Heart right ventricle (tissue), 16 donors: Measurements from ENCODE around the gene BTAF1. TPM values are rescaled to one million over a fixed set of nuclear protein-coding genes. Genes with fewer than 3 reads are reported as not detected.

Experiments
- ATAC-seq, 8 donors: fragments of 200-7000 bp; cut with Tn5 transposase; one replicate each; pipeline ENCODE4 v1.9.1; 2020; ENCODE audit warnings: mild to moderate bottlenecking in 8 of 8, moderate library complexity in 8 of 8, moderate number of reproducible peaks in 1 of 8
- DNase-seq, 2 donors: peaks; one replicate each; pipeline ENCODE4 v3.0.0-alpha.2; 2020
- H3K27ac ChIP-seq, 10 donors: fragments of 200-600 bp; sonication (generic) in 2 of 10; one replicate each; pipeline versions ENCODE4 v1.5.0 to v1.8.0; 2020 to 2022; ENCODE audit warnings: mild to moderate bottlenecking in 3 of 10
- H3K27me3 ChIP-seq, 7 donors: fragments of 200-600 bp; one replicate each; pipeline ENCODE4 v1.8.0; 2021 to 2022; ENCODE audit warnings: mild to moderate bottlenecking in 2 of 7
- H3K36me3 ChIP-seq, 9 donors: fragments of 200-600 bp; sonication (generic) in 1 of 9; one replicate each; pipeline versions ENCODE4 v1.5.0 to v1.8.0; 2020 to 2022; ENCODE audit warnings: mild to moderate bottlenecking in 2 of 9
- H3K4me1 ChIP-seq, 9 donors: fragments of 200-600 bp; sonication (generic) in 1 of 9; one replicate each; pipeline versions ENCODE4 v1.5.0 to v1.8.0; 2020 to 2022; ENCODE audit warnings: mild to moderate bottlenecking in 4 of 9
- H3K4me3 ChIP-seq, 10 donors: fragments of 200-600 bp; sonication (generic) in 2 of 10; one replicate each; pipeline versions ENCODE4 v1.5.0 to v1.8.0; 2020 to 2022; ENCODE audit warnings: mild to moderate bottlenecking in 7 of 10, moderate library complexity in 2 of 10
- H3K9me3 ChIP-seq, 11 donors: fragments of 200-600 bp in 10 of 11; sonication (generic) in 2 of 11; one replicate each; pipeline versions ENCODE4 v1.5.0 to v1.8.0; 2013 to 2022; ENCODE audit warnings: mild to moderate bottlenecking in 2 of 11, control low read depth in 1 of 11, moderate library complexity in 1 of 11
- WGBS, 2 donors: extraction: QIAGEN DNeasy Blood & Tissue Kit; methylation state at CpG; one replicate each; pipeline ENCODE4 v1.1.7; 2013; ENCODE audit warnings: inconsistent platforms in 1 of 2; 5-methylcytosine and 5-hydroxymethylcytosine counted together
- intact Hi-C, 10 donors: fragments of 100-400 bp; cut with DNase I; formaldehyde crosslinking; loops; one replicate each; pipeline versions ENCODE4 v1.11.1 to v1.14.2; 2022
- polyA plus RNA-seq, 2 donors: library from polyadenylated mRNA; stranded (reverse); fragments of 200-250 nt; gene quantifications; one replicate each; pipeline ENCODE4 v1.2.3, GENCODE V29; 2013
- total RNA-seq, 10 donors: library from RNA; stranded (reverse); fragmentation: NEBNext Ultra II Directional in 3 of 10; extraction: Animal tissue kit (Norgen Biotek cat#: 25700) in 3 of 10; gene quantifications; one replicate each; pipeline versions ENCODE4 v1.2.1 to v1.2.4, GENCODE V29; 2021 to 2023
- TF ChIP-seq, protein P1 (sequence below), 9 donors: fragments of 200-600 bp; sonication (generic) in 2 of 9; IDR thresholded peaks; one replicate each; pipeline versions ENCODE4 v1.5.0 to v1.8.0; 2021 to 2022; ENCODE audit warnings: antibody characterized with exemption in 9 of 9, mild to moderate bottlenecking in 5 of 9, moderate library complexity in 1 of 9
- donor health status: Arrhythmogenic right ventricular cardiomyopathy.
- donor health status: ischemic (EF 13 %, LVEDD 7.1; RV severe dilation, severe dysfunction).
- donor health status: healthy with polysubstance abuse.
- donor health status: DM: no; HTN: yes; CAD: no.
- donor health status: DM: no; HTN: no; CAD: no.
- donor health status: ischemic (EF 25% LVEDD 6.9; RV normal size, moderate dysfunction).
- donor health status: ischemic (EF 25% LVEDD 5.7; RV mildly dilated, moderate dysfunction).
- donor health status: healthy.
- donor health status: DM: yes; HTN: yes; CAD: no.
- donor health status: Ischemic cardiomyopathy.
- donor health status: ischemic (EF 35%, LVEDD 5.7; RV mildly dilated, moderate dysfunction).
- donor health status: nonischemic (EF 11% LVEDD 7.7; RV severe dilation, severe dysfunction).
- donor health status: DM: yes; HTN: yes; CAD: no.
- donor health status: PGD.
- donor health status: ischemic (EF 29% LVEDD 5.4; RV normal size, mild dysfunction).
- donor health status: nonischemic (EF 23%, LVEDD 6.1; RV moderate dilation, normal function).

The BTAF1 gene
- total and polyA plus RNA-seq, 12 donors = 4.3 to 14.7 (median 12.2) TPM

DNA sequence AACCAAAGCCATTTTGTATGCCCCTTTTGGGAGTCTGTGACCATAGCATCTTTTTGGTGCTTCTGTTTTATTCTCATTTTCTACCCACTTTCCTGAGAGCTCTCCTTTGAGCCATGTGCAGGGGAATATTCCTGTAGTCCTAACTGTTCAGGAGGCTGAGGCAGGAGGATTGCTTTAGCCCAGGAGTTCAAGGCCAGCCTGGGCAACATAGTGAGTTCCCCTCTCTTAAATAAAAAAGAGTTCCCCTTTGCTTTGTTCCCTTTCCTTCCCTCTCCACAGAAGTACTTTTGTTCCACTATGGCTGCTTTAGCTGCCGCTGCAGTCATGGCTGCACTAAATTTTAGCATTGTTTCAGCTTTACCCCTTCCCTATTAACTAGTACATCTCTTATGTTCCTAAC, 85.9 kb downstream of the BTAF1 start:
- peaks cover 0 to 91% (median 23%) of the 10 kb centered on the region in 9 donors for H3K36me3 ChIP-seq
- WGBS, 2 donors = 100% methylated on average over 1 of the region's 1 CpG

DNA sequence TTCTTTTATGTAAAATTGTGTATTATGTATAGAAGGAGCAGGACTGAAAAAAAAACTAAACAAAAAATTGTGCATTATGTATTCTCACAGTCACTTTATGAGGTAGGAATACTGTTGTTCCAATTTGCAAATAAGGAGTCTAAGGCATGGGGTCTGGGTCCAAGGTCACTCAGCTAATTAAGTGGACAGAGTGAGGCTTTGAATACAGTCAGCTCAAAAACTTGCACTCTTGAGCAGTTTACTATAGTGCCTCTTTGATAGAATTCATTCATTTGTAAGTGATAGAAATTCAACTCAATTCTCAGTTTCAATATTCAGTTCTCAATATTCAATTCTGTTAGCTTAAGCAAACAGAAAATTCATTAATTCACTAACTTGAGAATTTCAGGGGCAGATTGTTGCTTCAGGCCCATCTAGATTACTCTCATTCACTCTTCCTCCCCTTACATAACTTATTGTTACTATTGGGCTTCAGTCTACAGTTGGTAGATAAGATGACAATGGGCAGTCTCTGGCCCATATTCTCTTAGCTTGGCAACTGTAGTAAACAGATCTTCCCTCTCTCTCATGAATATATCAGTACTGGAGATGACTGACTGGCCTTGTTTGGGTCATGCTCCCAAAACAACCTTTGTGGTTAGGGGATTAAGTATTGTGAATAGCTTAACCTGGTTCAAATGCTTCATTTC, 86.6 kb downstream of the BTAF1 start:
- Histone ChIP-seq H3K9me3 (no peaks in the 10 kb centered on the region), H3K4me1 (no peaks in the 10 kb centered on the region), H3K4me3 (no peak overlapping the region), H3K27ac (no peak overlapping the region), H3K36me3 (peaks cover 0 to 93% (median 24%) of the 10 kb centered on the region in 9 donors), H3K27me3 (no peaks in the 10 kb centered on the region)
- DNase-seq (no peak), ATAC-seq (no peak)
- TF ChIP-seq, protein P1, sequence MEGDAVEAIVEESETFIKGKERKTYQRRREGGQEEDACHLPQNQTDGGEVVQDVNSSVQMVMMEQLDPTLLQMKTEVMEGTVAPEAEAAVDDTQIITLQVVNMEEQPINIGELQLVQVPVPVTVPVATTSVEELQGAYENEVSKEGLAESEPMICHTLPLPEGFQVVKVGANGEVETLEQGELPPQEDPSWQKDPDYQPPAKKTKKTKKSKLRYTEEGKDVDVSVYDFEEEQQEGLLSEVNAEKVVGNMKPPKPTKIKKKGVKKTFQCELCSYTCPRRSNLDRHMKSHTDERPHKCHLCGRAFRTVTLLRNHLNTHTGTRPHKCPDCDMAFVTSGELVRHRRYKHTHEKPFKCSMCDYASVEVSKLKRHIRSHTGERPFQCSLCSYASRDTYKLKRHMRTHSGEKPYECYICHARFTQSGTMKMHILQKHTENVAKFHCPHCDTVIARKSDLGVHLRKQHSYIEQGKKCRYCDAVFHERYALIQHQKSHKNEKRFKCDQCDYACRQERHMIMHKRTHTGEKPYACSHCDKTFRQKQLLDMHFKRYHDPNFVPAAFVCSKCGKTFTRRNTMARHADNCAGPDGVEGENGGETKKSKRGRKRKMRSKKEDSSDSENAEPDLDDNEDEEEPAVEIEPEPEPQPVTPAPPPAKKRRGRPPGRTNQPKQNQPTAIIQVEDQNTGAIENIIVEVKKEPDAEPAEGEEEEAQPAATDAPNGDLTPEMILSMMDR (IDR thresholded peaks at IDR 0.05) = no peak
- intact Hi-C loops = no loop called here

More for the DNA sequence above, 85.9 kb downstream of the BTAF1 start:
- DNase-seq (no peak), ATAC-seq (no peak)
- Histone ChIP-seq H3K27ac (no peak overlapping the region), H3K27me3 (no peaks in the 10 kb centered on the region), H3K4me3 (no peak overlapping the region), H3K4me1 (no peaks in the 10 kb centered on the region), H3K9me3 (peaks cover 0 to 6% (median 0%) of the 10 kb centered on the region in 11 donors)
- TF ChIP-seq, protein P1 (IDR thresholded peaks at IDR 0.05) = no peak
- intact Hi-C loops = no loop called here

DNA sequence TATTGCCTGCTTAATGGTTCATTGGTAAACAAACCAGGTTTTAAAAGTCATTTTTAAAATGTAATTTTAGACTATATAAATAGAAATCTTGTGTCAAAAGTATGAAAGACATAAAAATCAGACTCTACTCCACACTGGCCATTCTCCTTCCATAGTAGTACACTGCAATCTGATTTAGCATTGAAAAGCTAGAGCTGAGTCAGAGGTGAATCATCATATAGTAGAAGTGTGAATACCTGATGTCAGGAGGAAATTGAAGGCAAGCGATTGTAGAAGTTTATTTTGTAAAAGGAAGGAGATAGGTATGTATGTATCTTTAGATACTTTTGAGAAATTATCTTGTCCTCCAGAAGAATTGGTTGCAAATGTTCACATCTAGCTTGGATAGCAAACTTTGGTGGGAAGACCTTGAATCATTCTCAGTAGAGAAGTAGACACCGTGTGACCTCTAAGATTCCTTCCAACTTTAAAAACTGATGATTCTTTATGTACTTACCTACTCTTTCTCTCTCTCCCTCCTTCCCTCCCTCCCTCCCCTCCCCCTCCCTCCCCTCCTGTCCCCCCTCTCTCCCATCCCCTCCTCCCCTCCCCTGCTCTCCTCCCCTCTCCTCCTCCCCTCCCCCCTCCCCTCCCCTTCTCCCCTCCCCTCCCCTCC, 88.1 kb downstream of the BTAF1 start:
- H3K4me1 ChIP-seq = no peaks in the 10 kb centered on the region
- 95 to 100% methylated on average over 2 of the region's 2 CpGs for WGBS, 2 donors
- intact Hi-C loops = no loop called here
- TF ChIP-seq, protein P1 (IDR thresholded peaks at IDR 0.05) = no peak
- peaks cover 0 to 95% (median 31%) of the 10 kb centered on the region in 9 donors for H3K36me3 ChIP-seq
- H3K27ac ChIP-seq = no peak overlapping the region
- no peak overlapping the region for H3K4me3 ChIP-seq
- ATAC-seq (no peak), DNase-seq (no peak)
- H3K9me3 ChIP-seq = no peaks in the 10 kb centered on the region
- no peaks in the 10 kb centered on the region for H3K27me3 ChIP-seq

- no peak for DNase-seq
- ATAC-seq = no peak
- TF ChIP-seq, protein P1 (IDR thresholded peaks at IDR 0.05) = no peak
- Histone ChIP-seq H3K9me3 (no peaks in the 10 kb centered on the region), H3K27me3 (no peaks in the 10 kb centered on the region), H3K4me3 (no peak overlapping the region), H3K36me3 (peaks cover 0 to 97% (median 38%) of the 10 kb centered on the region in 9 donors), H3K27ac (no peak overlapping the region), H3K4me1 (no peaks in the 10 kb centered on the region)
- intact Hi-C loops = no loop called here
- 97 to 100% methylated on average over 1 of the region's 1 CpG for WGBS, 2 donors
Observed at GRCh38 chr10:92014620-92015019, 91.0 kb downstream of the BTAF1 start.
